CD4-positive, alpha-beta T cell (primary cell): Measurements from ENCODE around the gene AP2B1. TPM values are rescaled to one million over a fixed set of nuclear protein-coding genes. Genes with fewer than 3 reads are reported as not detected.
"Not testable (repeated sequence)": the region's sequence is repeated elsewhere in the genome, so short reads cannot be mapped to it uniquely, and the experiment has no call there.

ENCODE experiments used
- ATAC-seq: fragments of 200-7000 bp; cut with Tn5 transposase; one replicate; pipeline ENCODE4 v1.10.0; 2022; ENCODE audit warnings: mild to moderate bottlenecking; ENCODE audit not compliant: poor library complexity
- CTCF ChIA-PET: fragments of 350-600 bp; sonication (Branson Sonifier 250); formaldehyde crosslinking; loops from one replicate; lab custom pipeline; 2021; ENCODE audit warnings: antibody characterized with exemption, inconsistent platforms; lab: Charles Lee
- POLR2A ChIA-PET: fragments of 350-600 bp; sonication (Branson Sonifier 250); formaldehyde crosslinking; loops from one replicate; lab custom pipeline; 2021; ENCODE audit warnings: antibody characterized with exemption, inconsistent platforms; lab: Charles Lee
- DNase-seq, 14 experiments: peaks; one replicate each; pipeline ENCODE4 v3.0.0-alpha.2; 2013 to 2020; ENCODE audit warnings: mixed read lengths in 2 of 14
- H3K27ac ChIP-seq, 2 donors: one replicate each; pipeline versions ENCODE4 v1.5.1 to v1.7.0; 2013; ENCODE audit warnings: low read length in 2 of 2, low read depth in 1 of 2, mild to moderate bottlenecking in 1 of 2
- H3K27me3 ChIP-seq, 2 experiments: 1 replicate in 1 of 2; 2 replicates in 1 of 2; pipeline versions ENCODE4 v1.6.1 to v1.7.0; 2013; ENCODE audit warnings: low read length in 2 of 2, control low read depth in 1 of 2, mild to moderate bottlenecking in 1 of 2, moderate library complexity in 1 of 2; ENCODE audit not compliant: insufficient read depth in 2 of 2, control insufficient read depth in 1 of 2
- H3K36me3 ChIP-seq: one replicate; pipeline ENCODE4 v1.6.1; 2013; ENCODE audit warnings: low read length, control low read depth; ENCODE audit not compliant: insufficient read depth
- H3K4me1 ChIP-seq: one replicate; pipeline ENCODE4 v1.6.1; 2013; ENCODE audit warnings: low read length, control low read depth; ENCODE audit not compliant: insufficient read depth
- H3K4me3 ChIP-seq: one replicate; pipeline ENCODE4 v1.5.1; 2013; ENCODE audit warnings: mild to moderate bottlenecking, low read length, moderate library complexity
- H3K9me3 ChIP-seq, 2 experiments: 1 replicate in 1 of 2; 2 replicates in 1 of 2; pipeline versions ENCODE4 v1.6.1 to v1.7.0; 2013; ENCODE audit warnings: low read length in 2 of 2, mild to moderate bottlenecking in 2 of 2, control low read depth in 1 of 2, moderate library complexity in 1 of 2; ENCODE audit not compliant: control insufficient read depth in 1 of 2, insufficient read depth in 1 of 2
- H3K27ac Mint-ChIP-seq: one replicate; pipeline ENCODE4 v1.8.0; 2020; ENCODE audit warnings: mixed read lengths
- H3K27me3 Mint-ChIP-seq: one replicate; pipeline ENCODE4 v1.8.0; 2021; ENCODE audit warnings: mixed read lengths
- H3K36me3 Mint-ChIP-seq: one replicate; pipeline ENCODE4 v1.8.0; 2021; ENCODE audit warnings: low read depth, mixed read lengths
- H3K4me1 Mint-ChIP-seq: one replicate; pipeline ENCODE4 v1.8.0; 2021; ENCODE audit warnings: low read depth, mixed read lengths
- H3K4me3 Mint-ChIP-seq: one replicate; pipeline ENCODE4 v1.8.0; 2020; ENCODE audit warnings: mild to moderate bottlenecking, mixed read lengths
- H3K9me3 Mint-ChIP-seq: one replicate; pipeline ENCODE4 v1.8.0; 2020; ENCODE audit warnings: mixed read lengths
- intact Hi-C, 2 experiments: fragments of 100-400 bp; cut with DNase I in 1 of 2; cut with micrococcal nuclease in 1 of 2; formaldehyde crosslinking; loops; one replicate each; pipeline versions ENCODE4 v1.15.1 to v1.9.0; 2023 to 2025; cut with DNase I, micrococcal nuclease
- total RNA-seq, 174 experiments: library from RNA in 2 of 174; stranded (reverse) in 2 of 174; gene quantifications; one replicate each; pipeline ENCODE4 v1.2.3 and lab custom pipeline; 2021 to 2026
- TF ChIP-seq, protein P1 (sequence below): fragments of 200-600 bp; IDR thresholded peaks from one replicate; pipeline ENCODE4 v1.8.0; 2022; ENCODE audit warnings: antibody characterized with exemption, mild to moderate bottlenecking

AP2B1 gene
- total RNA-seq, 2 experiments from 2014 or later = 67.0 to 69.2 TPM

- Mint-ChIP-seq H3K27ac (no peak overlapping the region), H3K4me3 (no peak overlapping the region), H3K27me3 (peaks cover 50% of the 10 kb centered on the region), H3K4me1 (peaks cover 4% of the 10 kb centered on the region), H3K36me3 (no peaks in the 10 kb centered on the region), H3K9me3 (no peaks in the 10 kb centered on the region)
- no peak overlapping the region for H3K27ac ChIP-seq
- peaks cover 0 to 7% of the 10 kb centered on the region in 2 experiments for H3K9me3 ChIP-seq
- TF ChIP-seq, protein P1, sequence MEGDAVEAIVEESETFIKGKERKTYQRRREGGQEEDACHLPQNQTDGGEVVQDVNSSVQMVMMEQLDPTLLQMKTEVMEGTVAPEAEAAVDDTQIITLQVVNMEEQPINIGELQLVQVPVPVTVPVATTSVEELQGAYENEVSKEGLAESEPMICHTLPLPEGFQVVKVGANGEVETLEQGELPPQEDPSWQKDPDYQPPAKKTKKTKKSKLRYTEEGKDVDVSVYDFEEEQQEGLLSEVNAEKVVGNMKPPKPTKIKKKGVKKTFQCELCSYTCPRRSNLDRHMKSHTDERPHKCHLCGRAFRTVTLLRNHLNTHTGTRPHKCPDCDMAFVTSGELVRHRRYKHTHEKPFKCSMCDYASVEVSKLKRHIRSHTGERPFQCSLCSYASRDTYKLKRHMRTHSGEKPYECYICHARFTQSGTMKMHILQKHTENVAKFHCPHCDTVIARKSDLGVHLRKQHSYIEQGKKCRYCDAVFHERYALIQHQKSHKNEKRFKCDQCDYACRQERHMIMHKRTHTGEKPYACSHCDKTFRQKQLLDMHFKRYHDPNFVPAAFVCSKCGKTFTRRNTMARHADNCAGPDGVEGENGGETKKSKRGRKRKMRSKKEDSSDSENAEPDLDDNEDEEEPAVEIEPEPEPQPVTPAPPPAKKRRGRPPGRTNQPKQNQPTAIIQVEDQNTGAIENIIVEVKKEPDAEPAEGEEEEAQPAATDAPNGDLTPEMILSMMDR = no peak
- H3K36me3 ChIP-seq = no peaks in the 10 kb centered on the region
- ChIA-PET POLR2A (no interaction called here), CTCF (no interaction called here)
- H3K4me1 ChIP-seq = peaks cover 17% of the 10 kb centered on the region
- H3K27me3 ChIP-seq = peaks cover 32 to 39% of the 10 kb centered on the region in 2 experiments
- DNase-seq (no peak), ATAC-seq (no peak)
- no peak overlapping the region for H3K4me3 ChIP-seq
- intact Hi-C loops = no loop called here
These were observed 163.6 kb downstream of the AP2B1 start for GRCh38 chr17:35750526-35751395.

DNA sequence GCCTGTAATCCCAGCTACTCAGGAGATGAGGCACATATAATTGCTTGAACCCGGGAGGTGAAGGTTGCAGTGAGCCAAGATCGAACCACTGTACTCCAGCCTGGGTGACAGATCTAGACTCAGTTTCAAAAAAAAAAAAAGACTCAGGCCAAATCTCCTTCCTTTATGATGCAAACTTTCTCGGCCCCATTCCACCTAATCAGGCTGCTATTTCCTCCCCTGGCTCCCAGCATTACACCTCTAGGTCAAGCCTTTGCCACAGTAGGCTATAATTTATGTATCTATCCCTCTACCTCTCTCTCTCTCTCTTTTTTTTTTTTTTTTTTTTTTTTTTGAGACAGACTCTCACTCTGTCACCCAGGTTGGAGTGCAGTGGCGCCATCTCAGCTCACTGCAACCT, 164.4 kb downstream of the AP2B1 start:
- intact Hi-C loops, H3K27ac Mint-ChIP-seq, CTCF ChIA-PET, H3K4me3 Mint-ChIP-seq, H3K27ac ChIP-seq, H3K4me3 ChIP-seq, POLR2A ChIA-PET, DNase-seq, H3K9me3 Mint-ChIP-seq, H3K9me3 ChIP-seq, H3K36me3 Mint-ChIP-seq, H3K4me1 Mint-ChIP-seq, ATAC-seq, H3K36me3 ChIP-seq: not testable (repeated sequence)
- H3K27me3 Mint-ChIP-seq = peaks cover 50% of the 10 kb centered on the region
- peaks cover 32 to 39% of the 10 kb centered on the region in 2 experiments for H3K27me3 ChIP-seq
- H3K4me1 ChIP-seq = peaks cover 17% of the 10 kb centered on the region

- ATAC-seq = no peak
- H3K4me1 Mint-ChIP-seq = peaks cover 4% of the 10 kb centered on the region
- peaks cover 12% of the 10 kb centered on the region for H3K4me1 ChIP-seq
- no peak overlapping the region for H3K27ac ChIP-seq
- peaks cover 32 to 39% of the 10 kb centered on the region in 2 experiments for H3K27me3 ChIP-seq
- intact Hi-C loops = no loop called here
- H3K4me3 ChIP-seq = no peak overlapping the region
- POLR2A ChIA-PET = no interaction called here
- H3K27me3 Mint-ChIP-seq = peaks cover 46% of the 10 kb centered on the region
- H3K9me3 ChIP-seq = peaks cover 0 to 7% of the 10 kb centered on the region in 2 experiments
- no peak overlapping the region for H3K4me3 Mint-ChIP-seq
- H3K27ac Mint-ChIP-seq = no peak overlapping the region
- TF ChIP-seq, protein P1 = no peak
- CTCF ChIA-PET = no interaction called here
- DNase-seq = no peak
- no peaks in the 10 kb centered on the region for H3K36me3 ChIP-seq
- H3K9me3 Mint-ChIP-seq = no peaks in the 10 kb centered on the region
- H3K36me3 Mint-ChIP-seq = no peaks in the 10 kb centered on the region
These were observed 165.3 kb downstream of the AP2B1 start for GRCh38 chr17:35752471-35752870.
